ENCODE results near the gene MN1. TPM values are rescaled to one million over a fixed set of nuclear protein-coding genes. Genes with fewer than 3 reads are reported as not detected.

Gene MN1
- total and polyA plus RNA-seq, 12 donors = 0.64 to 2.7 (median 1.1) TPM

DNA sequence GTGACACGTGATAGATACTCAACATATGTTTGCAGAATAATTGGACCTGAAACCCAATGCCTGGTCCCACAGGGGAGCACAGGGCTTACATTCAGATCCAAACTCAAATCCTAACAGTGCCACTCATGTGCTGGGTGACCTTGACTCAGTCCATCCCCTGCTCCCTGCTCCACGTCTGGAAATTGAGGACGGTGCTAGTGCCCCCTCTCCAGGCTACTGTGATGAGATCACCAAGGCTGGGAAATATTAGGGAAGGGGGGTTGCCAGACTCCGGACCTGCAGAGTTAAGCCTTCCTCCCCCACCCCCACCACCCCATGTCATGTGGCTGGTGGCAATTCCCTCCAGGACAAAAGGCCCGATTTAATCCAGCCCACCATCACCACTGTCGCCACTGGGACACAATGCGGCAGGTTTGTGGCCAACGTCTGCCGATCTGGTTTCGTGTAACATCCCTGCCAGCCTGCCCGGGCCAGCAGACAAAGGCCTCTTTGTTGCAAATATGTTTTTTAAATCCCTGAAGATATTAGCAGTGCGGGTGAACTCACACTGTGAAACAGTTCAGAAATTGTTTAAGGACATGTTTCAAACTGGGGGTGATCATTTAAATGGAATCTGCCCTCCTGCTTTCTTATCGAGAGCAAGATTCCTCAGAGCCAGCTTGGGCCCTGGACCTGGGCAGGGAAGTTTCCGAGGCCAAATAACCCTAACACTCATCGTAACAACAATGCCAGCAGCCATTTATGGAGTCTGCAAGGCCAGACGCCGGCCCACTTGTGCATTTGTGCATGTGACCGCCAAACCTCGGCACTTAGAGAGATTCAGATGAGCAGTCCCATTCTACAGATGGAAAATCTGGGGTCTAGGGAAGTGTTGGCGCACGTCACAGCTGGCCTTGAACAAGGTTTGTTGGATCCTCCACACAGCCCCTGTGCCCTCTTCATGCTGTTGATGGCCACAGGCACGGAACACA is 19.6 kb upstream of the MN1 start:
- no peaks in the 10 kb centered on the region for H3K27me3 ChIP-seq
- TF ChIP-seq POLR2A (IDR thresholded peaks at IDR 0.05) = no peak
- TF ChIP-seq, protein P1, sequence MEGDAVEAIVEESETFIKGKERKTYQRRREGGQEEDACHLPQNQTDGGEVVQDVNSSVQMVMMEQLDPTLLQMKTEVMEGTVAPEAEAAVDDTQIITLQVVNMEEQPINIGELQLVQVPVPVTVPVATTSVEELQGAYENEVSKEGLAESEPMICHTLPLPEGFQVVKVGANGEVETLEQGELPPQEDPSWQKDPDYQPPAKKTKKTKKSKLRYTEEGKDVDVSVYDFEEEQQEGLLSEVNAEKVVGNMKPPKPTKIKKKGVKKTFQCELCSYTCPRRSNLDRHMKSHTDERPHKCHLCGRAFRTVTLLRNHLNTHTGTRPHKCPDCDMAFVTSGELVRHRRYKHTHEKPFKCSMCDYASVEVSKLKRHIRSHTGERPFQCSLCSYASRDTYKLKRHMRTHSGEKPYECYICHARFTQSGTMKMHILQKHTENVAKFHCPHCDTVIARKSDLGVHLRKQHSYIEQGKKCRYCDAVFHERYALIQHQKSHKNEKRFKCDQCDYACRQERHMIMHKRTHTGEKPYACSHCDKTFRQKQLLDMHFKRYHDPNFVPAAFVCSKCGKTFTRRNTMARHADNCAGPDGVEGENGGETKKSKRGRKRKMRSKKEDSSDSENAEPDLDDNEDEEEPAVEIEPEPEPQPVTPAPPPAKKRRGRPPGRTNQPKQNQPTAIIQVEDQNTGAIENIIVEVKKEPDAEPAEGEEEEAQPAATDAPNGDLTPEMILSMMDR (IDR thresholded peaks at IDR 0.05) = no peak
- no peaks in the 10 kb centered on the region for H3K36me3 ChIP-seq (replicated peaks in 1 of 2)
- H3K27ac ChIP-seq = no peak overlapping the region
- no peaks in the 10 kb centered on the region for H3K9me3 ChIP-seq (replicated peaks in 1 of 3)
- no peaks in the 10 kb centered on the region for H3K4me1 ChIP-seq (replicated peaks in 1 of 2)
- no peak for DNase-seq
- H3K4me3 ChIP-seq = no peak overlapping the region
- intact Hi-C loops (cut with DNase I) = no loop called here
- WGBS, 4 donors = 83 to 85% (median 84%) methylated on average over 18 to 22 of the region's 22 CpGs

DNA sequence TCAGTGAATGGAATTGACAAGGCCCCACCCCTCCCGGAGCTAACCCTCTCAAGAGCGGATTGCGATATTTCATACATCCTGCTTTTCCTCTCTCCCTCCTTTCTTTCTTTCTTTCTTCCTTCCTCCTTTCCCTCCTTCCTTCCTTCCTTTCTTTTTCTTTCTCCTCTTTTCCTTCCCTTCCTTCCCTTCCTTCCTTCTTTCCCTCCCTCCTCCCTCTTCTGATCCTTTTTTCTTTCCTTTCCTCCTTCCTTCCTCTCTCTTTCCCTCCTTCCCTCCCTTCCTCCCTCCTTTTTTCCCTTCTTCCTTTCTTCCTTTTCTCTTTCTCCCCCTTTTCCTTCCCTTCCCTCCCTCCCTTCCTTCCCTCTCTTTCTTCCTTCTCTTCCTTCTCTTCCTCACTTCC is 15.0 kb upstream of the MN1 start:
- Histone ChIP-seq H3K27ac (no peak overlapping the region), H3K4me1 (replicated peaks in 1 of 2) (no peaks in the 10 kb centered on the region), H3K9me3 (replicated peaks in 1 of 3) (no peaks in the 10 kb centered on the region), H3K36me3 (replicated peaks in 1 of 2) (no peaks in the 10 kb centered on the region), H3K27me3 (no peaks in the 10 kb centered on the region), H3K4me3 (no peak overlapping the region)
- TF ChIP-seq, protein P1 (IDR thresholded peaks at IDR 0.05) = no peak
- intact Hi-C loops (cut with DNase I) = no loop called here
- 83 to 97% (median 83%) methylated on average over 3 of the region's 3 CpGs for WGBS, 4 donors
- no peak for DNase-seq

DNA sequence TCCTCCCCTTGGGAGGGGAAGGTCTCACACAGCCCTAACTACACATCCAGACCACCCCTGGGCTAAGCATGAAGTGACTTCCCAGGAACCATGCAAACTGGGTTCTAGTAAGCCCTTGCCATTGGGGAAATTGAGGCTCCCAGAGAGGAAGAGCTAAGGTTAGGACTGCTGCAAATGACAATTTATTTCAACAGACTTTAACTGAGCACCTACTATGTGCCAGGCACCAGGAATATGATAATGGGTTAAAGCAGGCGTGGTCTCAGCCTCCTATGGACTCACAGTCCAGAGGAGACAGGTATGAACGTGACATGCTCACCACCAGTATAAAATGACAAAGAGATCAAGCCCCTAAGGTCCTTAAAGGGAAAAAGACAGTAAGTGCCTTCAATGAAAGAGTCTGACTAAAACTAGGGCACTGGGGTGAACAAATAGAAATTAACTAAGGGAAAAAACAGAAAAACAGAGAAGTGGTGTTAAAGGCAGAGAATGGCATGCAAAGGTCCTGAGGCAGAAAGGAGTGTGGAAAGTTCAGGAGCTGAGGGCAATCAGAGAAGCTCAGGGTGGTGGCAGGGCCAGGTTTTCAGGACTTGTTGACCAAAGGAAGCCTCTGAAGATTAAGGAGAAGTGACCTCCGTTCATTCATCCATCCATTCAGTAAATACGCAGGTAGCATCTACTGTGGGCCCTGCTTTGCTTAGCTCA is 14.4 kb upstream of the MN1 start:
- Histone ChIP-seq H3K27ac (no peak overlapping the region), H3K4me3 (no peak overlapping the region), H3K36me3 (replicated peaks in 1 of 2) (no peaks in the 10 kb centered on the region), H3K9me3 (replicated peaks in 1 of 3) (no peaks in the 10 kb centered on the region), H3K27me3 (no peaks in the 10 kb centered on the region), H3K4me1 (replicated peaks in 1 of 2) (no peaks in the 10 kb centered on the region)
- TF ChIP-seq POLR2A (IDR thresholded peaks at IDR 0.05) = no peak
- TF ChIP-seq, protein P1 (IDR thresholded peaks at IDR 0.05) = no peak
- intact Hi-C loops (cut with DNase I) = no loop called here
- DNase-seq = no peak
- 79 to 94% (median 83%) methylated on average over 4 of the region's 4 CpGs for WGBS, 4 donors

DNA sequence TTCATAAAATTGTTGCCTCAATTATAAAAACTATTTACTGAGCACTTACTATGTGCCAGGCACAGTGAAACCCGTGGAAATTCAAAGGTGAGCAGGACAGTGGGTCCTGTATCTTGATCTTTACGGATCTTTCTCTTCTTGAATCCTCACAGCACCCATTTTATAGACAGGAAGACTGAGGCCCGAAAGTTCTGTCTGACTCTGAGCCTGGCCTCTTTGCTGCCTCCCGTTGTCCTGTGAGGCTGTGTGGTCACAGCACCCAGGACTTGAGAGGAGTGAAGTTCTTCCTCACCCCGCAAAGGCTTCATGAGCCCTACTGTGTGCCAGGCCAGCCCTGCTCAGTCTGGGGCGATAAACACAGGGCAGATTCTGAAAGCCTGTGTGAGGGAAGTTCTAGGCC is 13.4 kb upstream of the MN1 start:
- no peak overlapping the region for H3K4me3 ChIP-seq
- intact Hi-C loops (cut with DNase I) = no loop called here
- H3K27ac ChIP-seq = no peak overlapping the region
- no peak for DNase-seq
- TF ChIP-seq, protein P1 (IDR thresholded peaks at IDR 0.05) = no peak
- TF ChIP-seq POLR2A (IDR thresholded peaks at IDR 0.05) = no peak
- H3K36me3 ChIP-seq (replicated peaks in 1 of 2) = no peaks in the 10 kb centered on the region
- H3K4me1 ChIP-seq (replicated peaks in 1 of 2) = no peaks in the 10 kb centered on the region
- 79 to 84% (median 81%) methylated on average over 6 of the region's 6 CpGs for WGBS, 4 donors
- H3K27me3 ChIP-seq = no peaks in the 10 kb centered on the region
- H3K9me3 ChIP-seq (replicated peaks in 1 of 3) = no peaks in the 10 kb centered on the region

Data from adrenal gland (tissue), 12 donors.